ENCODE data around the gene WDR77.

Gene WDR77

DNA sequence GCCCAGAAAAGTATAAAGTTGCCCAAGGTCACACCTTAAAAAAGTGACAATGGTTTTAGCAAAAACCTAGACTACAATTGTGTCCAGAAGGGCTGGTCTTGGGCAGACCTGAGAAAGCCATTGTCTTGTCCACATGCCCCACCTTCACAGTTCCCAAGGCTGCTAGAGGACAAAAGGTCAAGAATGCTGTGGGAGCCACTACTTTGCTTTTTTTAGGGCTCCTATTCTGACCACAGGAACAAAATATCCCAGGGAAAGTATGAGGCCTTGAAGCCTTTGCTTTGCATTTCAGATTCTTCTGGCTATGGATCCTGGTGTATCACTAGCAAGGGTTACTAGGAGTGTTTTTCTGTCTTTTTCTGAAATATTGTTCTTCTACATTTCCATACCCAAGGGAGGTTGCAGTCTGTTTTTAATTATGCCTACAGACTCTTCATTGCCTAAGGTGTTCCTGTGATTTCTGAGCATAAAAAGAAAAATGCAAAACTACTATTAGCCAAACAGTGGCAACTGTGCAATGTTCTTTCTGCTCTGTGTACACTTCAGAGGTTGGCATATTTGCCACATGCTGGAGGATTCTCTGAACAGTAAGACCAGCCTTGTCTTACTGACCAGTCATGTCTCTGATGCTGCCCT is 35.5 kb upstream of the WDR77 start:
- DNase-seq (ENCODE audit: insufficient read length, low spot score) (no peak), FAIRE-seq (no peak)
- TF ChIP-seq TAF1 (IDR thresholded peaks at IDR 0.05; ENCODE audit: low read depth, low read length) (no peak), POU2F2 (IDR thresholded peaks at IDR 0.05; ENCODE audit: low read depth, low read length) (no peak), POLR2A (IDR thresholded peaks at IDR 0.05; ENCODE audit: low read depth, low read length) (no peak), SPI1 (IDR thresholded peaks at IDR 0.05; ENCODE audit: low read depth, low read length) (no peak)

GRCh38 chr1:111483876-111484275 is 34.8 kb upstream of the WDR77 start:
- DNase-seq (ENCODE audit: insufficient read length, low spot score) (no peak), FAIRE-seq (no peak)
- TF ChIP-seq SPI1 (IDR thresholded peaks at IDR 0.05; ENCODE audit: low read depth, low read length) (no peak), PAX5 (IDR thresholded peaks at IDR 0.05; ENCODE audit: insufficient read depth, low read length, severe bottlenecking) (no peak), POLR2A (IDR thresholded peaks at IDR 0.05; ENCODE audit: low read depth, low read length) (no peak)

DNA sequence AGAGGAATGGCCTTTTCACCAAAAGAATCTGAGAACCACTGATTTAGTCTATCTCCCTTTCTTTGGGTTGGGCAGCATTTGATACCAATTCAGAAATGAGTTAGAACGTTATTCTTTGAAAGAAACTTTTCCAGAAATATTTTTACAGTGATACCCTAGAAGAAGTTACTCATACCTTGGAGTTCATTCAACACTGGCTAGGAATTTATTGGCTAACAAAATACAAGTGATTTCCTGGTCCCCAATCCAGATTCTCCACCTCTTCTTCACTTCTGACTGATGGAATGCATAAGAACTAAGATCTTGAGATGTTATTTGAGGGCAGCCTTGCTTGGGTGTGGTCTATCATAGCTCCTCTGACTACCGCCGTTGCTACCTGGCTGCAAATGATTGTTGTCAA is 34.1 kb upstream of the WDR77 start:
- TF ChIP-seq POLR2AphosphoS5 (IDR thresholded peaks at IDR 0.05; ENCODE audit: low read depth, low read length) (no peak), SPI1 (IDR thresholded peaks at IDR 0.05; ENCODE audit: low read depth, low read length) (no peak), PAX5 (IDR thresholded peaks at IDR 0.05; ENCODE audit: insufficient read depth, low read length, severe bottlenecking) (no peak), TAF1 (IDR thresholded peaks at IDR 0.05; ENCODE audit: low read depth, low read length) (no peak), POLR2A (IDR thresholded peaks at IDR 0.05; ENCODE audit: low read depth, low read length) (no peak), POU2F2 (IDR thresholded peaks at IDR 0.05; ENCODE audit: low read depth, low read length) (no peak)
- no peak for FAIRE-seq

GRCh38 chr1:111481387-111482221 is 32.5 kb upstream of the WDR77 start:
- TF ChIP-seq PAX5 (IDR thresholded peaks at IDR 0.05; ENCODE audit: insufficient read depth, low read length, severe bottlenecking) (peak; percentile 20), POLR2AphosphoS5 (IDR thresholded peaks at IDR 0.05; ENCODE audit: low read depth, low read length) (no peak), POU2F2 (IDR thresholded peaks at IDR 0.05; ENCODE audit: low read depth, low read length) (no peak)
- FAIRE-seq = peak; percentile 68
- DNase-seq (ENCODE audit: insufficient read length, low spot score) = no peak

More for the DNA sequence above, 34.1 kb upstream of the WDR77 start:
- no peak for DNase-seq (ENCODE audit: insufficient read length, low spot score)

DNA sequence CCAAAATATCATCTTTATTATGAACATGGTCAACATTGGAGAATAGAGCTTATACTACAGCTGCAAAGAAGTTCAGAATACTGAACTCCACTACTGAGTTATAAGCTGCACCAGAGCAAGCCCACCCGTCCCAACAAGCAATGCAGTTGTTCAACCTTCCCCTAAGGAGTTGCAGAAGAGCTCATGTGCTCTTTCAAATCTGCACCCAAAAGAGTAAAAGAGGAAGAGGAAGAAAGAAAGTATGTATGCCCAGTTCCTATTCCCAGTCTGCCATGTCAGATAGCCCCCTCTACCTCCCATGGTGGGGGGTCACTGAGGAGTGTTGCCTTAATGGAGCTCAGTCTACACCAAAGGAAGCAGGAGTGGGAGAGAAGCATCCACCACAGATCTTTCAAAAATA is 31.6 kb upstream of the WDR77 start:
- no peak for FAIRE-seq
- no peak for DNase-seq (ENCODE audit: insufficient read length, low spot score)
- TF ChIP-seq SPI1 (IDR thresholded peaks at IDR 0.05; ENCODE audit: low read depth, low read length) (peak; percentile 60), TAF1 (IDR thresholded peaks at IDR 0.05; ENCODE audit: low read depth, low read length) (no peak)

DNA sequence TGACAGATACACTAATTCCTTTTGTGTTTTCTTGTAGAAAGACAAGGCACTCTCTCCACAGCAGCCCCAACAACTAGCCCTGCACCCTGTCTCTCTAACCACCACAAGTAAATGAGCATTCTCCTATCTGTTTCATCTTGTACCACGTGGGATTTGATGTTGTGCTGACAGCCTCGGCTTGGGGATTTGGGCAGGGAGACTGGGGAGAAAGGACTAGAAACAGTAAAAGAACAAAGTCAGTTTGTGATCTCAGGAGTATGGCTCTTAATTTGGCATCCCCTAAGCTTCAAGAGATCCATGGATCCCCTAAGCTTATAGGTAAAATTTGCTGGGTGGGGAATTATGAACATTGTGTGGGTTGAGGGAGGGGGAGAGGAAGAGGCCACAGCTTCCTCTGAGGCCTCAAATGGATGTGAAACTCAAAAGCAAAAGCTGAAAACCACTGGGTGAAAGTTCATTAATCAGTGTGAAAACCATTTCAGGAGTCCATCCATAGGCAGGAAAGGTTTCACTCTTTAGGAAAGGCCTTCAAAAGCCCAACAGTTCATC is 27.8 kb upstream of the WDR77 start:
- peak; percentile 47; the same call in 1 of the 2 replicates for TF ChIP-seq POU2F2 (IDR thresholded peaks at IDR 0.05; ENCODE audit: low read depth, low read length)
- no peak for TF ChIP-seq PAX5 (IDR thresholded peaks at IDR 0.05; ENCODE audit: insufficient read depth, low read length, severe bottlenecking)
- no peak for TF ChIP-seq POLR2AphosphoS5 (IDR thresholded peaks at IDR 0.05; ENCODE audit: low read depth, low read length)
- TF ChIP-seq TAF1 (IDR thresholded peaks at IDR 0.05; ENCODE audit: low read depth, low read length) = 0 out of 2 replicates have a peak, but pooled peaks have one; percentile 52
- peak; percentile 77 for TF ChIP-seq SPI1 (IDR thresholded peaks at IDR 0.05; ENCODE audit: low read depth, low read length)
- TF ChIP-seq POLR2A (IDR thresholded peaks at IDR 0.05; ENCODE audit: low read depth, low read length) = peak; percentile 59
- DNase-seq (ENCODE audit: insufficient read length, low spot score) (no peak), FAIRE-seq (peak; percentile 90)

DNA sequence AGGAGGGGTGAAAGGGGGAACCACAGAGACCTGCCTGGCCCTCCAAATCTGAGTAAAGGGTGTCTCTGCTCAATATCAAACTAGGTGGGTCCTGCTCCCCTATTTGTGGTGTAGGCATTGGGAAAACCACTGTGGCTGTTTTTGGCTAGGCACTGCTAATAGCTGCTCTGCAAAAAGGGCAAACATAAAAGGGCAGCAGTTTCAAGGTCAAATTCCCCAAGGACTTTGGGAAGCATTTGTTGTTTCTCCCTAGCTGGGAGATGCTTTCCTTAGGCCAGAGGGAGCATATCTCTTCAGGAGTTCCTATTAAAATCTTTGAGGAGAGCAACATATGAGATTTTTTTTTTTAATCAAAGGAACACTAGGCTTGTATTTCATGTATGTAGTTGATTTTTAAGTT is 27.2 kb upstream of the WDR77 start:
- DNase-seq (ENCODE audit: insufficient read length, low spot score) = no peak
- no peak for FAIRE-seq
- TF ChIP-seq POLR2A (IDR thresholded peaks at IDR 0.05; ENCODE audit: low read depth, low read length) = no peak
- TF ChIP-seq POU2F2 (IDR thresholded peaks at IDR 0.05; ENCODE audit: low read depth, low read length) = no peak
- TF ChIP-seq TAF1 (IDR thresholded peaks at IDR 0.05; ENCODE audit: low read depth, low read length) = no peak
- no peak for TF ChIP-seq PAX5 (IDR thresholded peaks at IDR 0.05; ENCODE audit: insufficient read depth, low read length, severe bottlenecking)
- no peak for TF ChIP-seq POLR2AphosphoS5 (IDR thresholded peaks at IDR 0.05; ENCODE audit: low read depth, low read length)
- TF ChIP-seq SPI1 (IDR thresholded peaks at IDR 0.05; ENCODE audit: low read depth, low read length) = no peak

- TF ChIP-seq POU2F2 (IDR thresholded peaks at IDR 0.05; ENCODE audit: low read depth, low read length) = no peak
- FAIRE-seq = peak; percentile 87
- no peak for DNase-seq (ENCODE audit: insufficient read length, low spot score)
These were observed 26.6 kb upstream of the WDR77 start for GRCh38 chr1:111475701-111476100.

DNA sequence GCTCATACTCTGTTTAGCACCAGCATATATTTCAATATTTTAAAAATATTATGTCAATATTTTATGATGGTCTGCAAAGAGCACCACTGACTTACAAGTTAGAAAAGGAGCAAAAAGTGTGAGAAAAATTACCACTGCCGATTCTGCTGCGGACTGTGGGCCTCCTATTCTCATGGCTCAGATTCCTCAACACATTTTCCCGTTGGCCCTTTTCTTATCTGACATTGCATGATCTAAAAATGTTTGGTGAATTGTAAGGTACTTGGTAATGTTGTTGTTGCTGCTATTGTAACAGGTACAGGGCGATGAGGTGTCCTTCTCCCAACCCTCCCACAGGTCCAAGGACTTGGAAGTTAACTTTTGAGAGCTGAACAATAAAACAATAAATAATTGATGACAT is 25.5 kb upstream of the WDR77 start:
- no peak for DNase-seq (ENCODE audit: insufficient read length, low spot score)
- FAIRE-seq = no peak
- TF ChIP-seq POLR2AphosphoS5 (IDR thresholded peaks at IDR 0.05; ENCODE audit: low read depth, low read length) (no peak), PAX5 (IDR thresholded peaks at IDR 0.05; ENCODE audit: insufficient read depth, low read length, severe bottlenecking) (no peak), SPI1 (IDR thresholded peaks at IDR 0.05; ENCODE audit: low read depth, low read length) (no peak), POU2F2 (IDR thresholded peaks at IDR 0.05; ENCODE audit: low read depth, low read length) (no peak), TAF1 (IDR thresholded peaks at IDR 0.05; ENCODE audit: low read depth, low read length) (no peak), POLR2A (IDR thresholded peaks at IDR 0.05; ENCODE audit: low read depth, low read length) (no peak)

DNA sequence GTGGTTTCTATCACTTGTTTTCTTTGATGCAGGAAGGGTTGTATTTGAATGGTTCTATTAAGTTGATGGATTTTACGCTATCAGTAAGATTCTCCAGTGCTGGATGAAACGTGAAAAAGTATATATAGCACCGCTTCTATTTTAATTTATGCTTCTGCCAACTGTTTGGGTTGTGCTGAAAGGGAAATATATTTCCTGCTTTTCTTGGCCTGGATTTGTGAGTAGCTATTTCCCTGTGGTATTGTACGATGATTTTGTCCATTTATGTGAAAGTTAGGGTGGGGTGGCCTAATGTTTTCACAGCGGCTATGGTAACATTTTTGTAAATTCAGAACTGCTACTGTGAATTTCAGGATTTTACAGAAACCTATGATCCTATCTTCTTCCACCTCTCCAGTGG is 25.1 kb upstream of the WDR77 start:
- TF ChIP-seq POLR2AphosphoS5 (IDR thresholded peaks at IDR 0.05; ENCODE audit: low read depth, low read length) (no peak), POLR2A (IDR thresholded peaks at IDR 0.05; ENCODE audit: low read depth, low read length) (no peak), SPI1 (IDR thresholded peaks at IDR 0.05; ENCODE audit: low read depth, low read length) (no peak), TAF1 (IDR thresholded peaks at IDR 0.05; ENCODE audit: low read depth, low read length) (no peak), PAX5 (IDR thresholded peaks at IDR 0.05; ENCODE audit: insufficient read depth, low read length, severe bottlenecking) (no peak), POU2F2 (IDR thresholded peaks at IDR 0.05; ENCODE audit: low read depth, low read length) (no peak)
- FAIRE-seq = no peak
- DNase-seq (ENCODE audit: insufficient read length, low spot score) = no peak

All from GM12891 (cell line).